Skeletal muscle tissue (tissue), 5 donors: ENCODE results near the gene ASB16. TPM values are rescaled to one million over a fixed set of nuclear protein-coding genes. Genes with fewer than 3 reads are reported as not detected.

Experiments used
- H3K27ac ChIP-seq: one replicate; pipeline ENCODE4 v1.7.0; 2013; ENCODE audit warnings: mild to moderate bottlenecking, low read depth, low read length, inconsistent platforms
- H3K27me3 ChIP-seq, 3 donors: one replicate each; pipeline ENCODE4 v1.7.0; 2013; ENCODE audit warnings: low read length in 3 of 3; ENCODE audit not compliant: control insufficient read depth in 3 of 3, insufficient read depth in 3 of 3
- H3K36me3 ChIP-seq, 3 donors: one replicate each; pipeline ENCODE4 v1.7.0; 2013; ENCODE audit warnings: low read length in 3 of 3; ENCODE audit not compliant: control insufficient read depth in 3 of 3, insufficient read depth in 3 of 3
- H3K4me1 ChIP-seq, 3 donors: one replicate each; pipeline ENCODE4 v1.7.0; 2013; ENCODE audit warnings: low read length in 3 of 3, mild to moderate bottlenecking in 3 of 3; ENCODE audit not compliant: control insufficient read depth in 3 of 3, insufficient read depth in 3 of 3
- H3K4me3 ChIP-seq, 3 donors: one replicate each; pipeline ENCODE4 v1.7.0; 2013; ENCODE audit warnings: low read length in 3 of 3
- H3K9ac ChIP-seq, 3 donors: one replicate each; pipeline ENCODE4 v1.7.0; 2013; ENCODE audit warnings: low read length in 3 of 3, mild to moderate bottlenecking in 3 of 3, moderate library complexity in 2 of 3, low read depth in 1 of 3
- H3K9me3 ChIP-seq, 3 donors: one replicate each; pipeline ENCODE4 v1.7.0; 2013; ENCODE audit warnings: low read length in 3 of 3; ENCODE audit not compliant: control insufficient read depth in 3 of 3
- small RNA-seq: library from RNA; depleted of rRNA; stranded (forward); fragments of <200 nt; gene quantifications from one replicate; pipeline ENCODE3, GENCODE V24; 2014
- total RNA-seq: library from RNA; depleted of rRNA; stranded (reverse); fragments of >200 nt; gene quantifications from one replicate; pipeline ENCODE4 v1.2.3, GENCODE V29; 2014
- donor health status: Osteomylitis.

ASB16 gene
- total RNA-seq, 1 donor from 2014 or later: 4.7 TPM

GRCh38 chr17:44221084-44221861 is 50.8 kb downstream of the ASB16 start:
- Histone ChIP-seq H3K9ac (peak overlapping the region; percentile 85 to 96 (median 87)), H3K36me3 (peaks cover 9 to 12% (median 9%) of the 10 kb centered on the region in 3 donors), H3K27ac (peak overlapping the region; percentile 87), H3K4me3 (peak overlapping the region; percentile 81 to 91 (median 89)), H3K4me1 (peaks cover 40 to 42% (median 41%) of the 10 kb centered on the region in 3 donors), H3K27me3 (no peaks in the 10 kb centered on the region), H3K9me3 (no peaks in the 10 kb centered on the region)

DNA sequence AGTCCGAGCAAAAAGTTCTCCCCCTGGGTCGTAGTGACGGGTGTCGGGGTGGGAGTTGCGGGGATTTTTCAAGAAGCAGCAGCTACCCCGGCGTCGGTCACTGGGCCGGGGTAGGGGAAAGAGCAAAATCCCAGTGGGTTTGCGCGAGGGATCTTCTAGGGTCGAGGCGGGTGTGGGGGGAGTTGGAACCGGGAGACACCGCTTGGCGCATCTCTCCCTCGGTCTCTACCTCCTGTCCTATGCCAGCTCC is 51.3 kb downstream of the ASB16 start:
- Histone ChIP-seq H3K27ac (peak overlapping the region; percentile 87), H3K4me1 (peaks cover 35 to 37% (median 36%) of the 10 kb centered on the region in 3 donors), H3K4me3 (peak overlapping the region; percentile 81 to 91 (median 89)), H3K27me3 (no peaks in the 10 kb centered on the region), H3K9ac (peak overlapping the region; percentile 85 to 96 (median 87)), H3K9me3 (no peaks in the 10 kb centered on the region), H3K36me3 (peaks cover 4 to 7% (median 4%) of the 10 kb centered on the region in 3 donors)

DNA sequence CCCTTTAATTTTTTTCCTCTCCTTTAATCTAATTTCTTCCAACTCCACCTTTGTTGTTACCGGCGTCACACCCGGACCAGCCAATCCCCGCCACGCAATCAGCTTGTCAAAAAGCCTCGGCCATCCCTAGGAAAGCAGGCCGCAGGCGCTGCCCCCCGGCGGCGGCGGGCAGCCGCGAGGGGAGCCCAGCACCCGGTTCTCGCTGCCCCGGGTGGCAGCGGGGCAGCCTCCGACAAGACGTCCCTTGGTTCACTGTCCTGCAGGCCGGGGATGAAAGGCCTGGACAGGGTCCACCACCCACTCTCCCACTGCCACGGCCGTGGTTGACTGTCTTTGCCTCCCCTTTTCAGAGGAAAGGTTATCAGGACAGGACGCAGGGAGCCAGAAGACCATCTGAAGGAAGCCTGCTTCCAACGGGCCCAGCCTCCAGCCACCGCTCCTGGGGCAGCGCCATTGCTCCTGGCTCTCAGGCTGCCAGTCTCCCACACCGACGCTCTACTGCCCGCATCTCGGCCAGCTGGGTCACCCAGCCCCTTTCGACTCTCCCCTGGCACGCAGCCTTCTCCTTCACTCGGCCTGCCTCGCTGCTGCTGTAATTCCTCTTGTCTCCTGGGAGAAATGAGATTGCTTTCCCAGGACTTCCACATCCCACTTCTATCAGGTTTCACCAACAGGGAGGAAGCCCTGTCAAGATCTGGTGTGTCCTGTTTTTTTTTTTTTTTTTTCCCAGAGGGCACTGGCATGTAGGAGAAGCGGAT is 51.8 kb downstream of the ASB16 start:
- Histone ChIP-seq H3K27me3 (no peaks in the 10 kb centered on the region), H3K4me3 (peak overlapping the region; percentile 81 to 91 (median 89)), H3K9me3 (no peaks in the 10 kb centered on the region), H3K4me1 (peaks cover 30 to 32% (median 31%) of the 10 kb centered on the region in 3 donors), H3K9ac (peak overlapping the region; percentile 85 to 96 (median 87)), H3K36me3 (peaks cover 0 to 4% (median 2%) of the 10 kb centered on the region in 3 donors), H3K27ac (peak overlapping the region; percentile 87)

DNA sequence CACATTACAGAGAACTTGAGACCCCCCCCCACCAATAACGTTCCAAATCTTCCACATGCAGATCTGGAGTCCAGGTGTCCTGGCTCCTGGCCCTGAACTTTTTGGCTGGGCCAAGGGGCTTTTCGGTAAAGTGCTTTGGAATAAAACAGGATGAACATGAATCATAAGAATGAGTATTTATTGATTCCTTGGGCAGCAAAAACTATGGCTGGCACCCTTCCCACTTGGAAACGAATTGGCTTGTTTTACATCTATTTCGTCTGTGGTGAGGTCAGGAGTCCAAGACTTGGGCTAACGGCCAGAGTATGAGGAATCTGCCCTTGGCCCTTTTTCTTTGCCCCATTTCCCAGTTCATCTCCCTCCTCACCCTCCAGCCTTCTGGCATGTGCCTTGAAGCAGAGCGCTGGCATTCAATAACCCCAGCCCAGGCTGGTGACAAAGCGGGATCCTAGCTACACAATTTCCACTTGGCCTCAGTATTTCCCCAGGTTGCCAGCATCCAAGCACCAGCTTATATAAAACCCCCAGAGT is 53.1 kb downstream of the ASB16 start:
- peaks cover 20 to 22% (median 21%) of the 10 kb centered on the region in 3 donors for H3K4me1 ChIP-seq
- H3K27ac ChIP-seq: peak overlapping the region; percentile 49
- H3K36me3 ChIP-seq: no peaks in the 10 kb centered on the region
- H3K4me3 ChIP-seq: no peak overlapping the region
- no peaks in the 10 kb centered on the region for H3K9me3 ChIP-seq
- H3K27me3 ChIP-seq: no peaks in the 10 kb centered on the region
- peak overlapping the region; percentile 9 to 96 (median 27) for H3K9ac ChIP-seq

Small RNAs within 50 kb of the gene (small RNA-seq; reads per million reads assigned to genes)
- not detected for gene MIR6782
- gene RNU6-131P: not detected

Other genes with a start within 250 kb of the ASB16 start
- gene PPY, start 228.2 kb upstream of the ASB16 start, total RNA-seq: not detected
- gene PYY, start 216.8 kb upstream of the ASB16 start, total RNA-seq: not detected
- under 0.01 TPM for gene NAGS, start 166.1 kb upstream of the ASB16 start, total RNA-seq
- 67.3 TPM for gene TMEM101, start 155.7 kb upstream of the ASB16 start, total RNA-seq
- 13.6 TPM for gene LSM12, start 104.0 kb upstream of the ASB16 start, total RNA-seq
- gene G6PC3, start 100.0 kb upstream of the ASB16 start, total RNA-seq: 13.0 TPM
- gene HDAC5, start 47.1 kb upstream of the ASB16 start, total RNA-seq: 44.4 TPM
- 1.0 TPM for gene HROB, start 28.8 kb upstream of the ASB16 start, total RNA-seq
- 24.0 TPM for gene TMUB2, start 16.3 kb downstream of the ASB16 start, total RNA-seq
- gene ATXN7L3, start 29.2 kb downstream of the ASB16 start, total RNA-seq: 21.4 TPM
- 51.7 TPM for gene UBTF, start 49.0 kb downstream of the ASB16 start, total RNA-seq
- gene SLC4A1, start 97.4 kb downstream of the ASB16 start, total RNA-seq: 47.0 TPM
- gene RUNDC3A, start 137.9 kb downstream of the ASB16 start, total RNA-seq: 6.8 TPM
- 65.2 TPM for gene SLC25A39, start 154.1 kb downstream of the ASB16 start, total RNA-seq
- gene GRN, start 174.6 kb downstream of the ASB16 start, total RNA-seq: 270 TPM
- 38.6 TPM for gene FAM171A2, start 193.1 kb downstream of the ASB16 start, total RNA-seq
- gene ITGA2B, start 218.9 kb downstream of the ASB16 start, total RNA-seq: 2.6 TPM